Vagina (tissue), 2 donors: ENCODE data around the gene PALLD. TPM values are rescaled to one million over a fixed set of nuclear protein-coding genes. Genes with fewer than 3 reads are reported as not detected.
A peak's percentile ranks its signal among the peaks of the same experiment; 100 is the strongest.

ENCODE experiments used
- DNase-seq, 2 donors: peaks; one replicate each; pipeline ENCODE4 v3.0.0-alpha.2; 2017; ENCODE audit errors: extremely low spot score in 2 of 2
- H3K27ac ChIP-seq: fragments of 200-600 bp; sonication (generic); one replicate; pipeline ENCODE4 v1.5.1; 2019
- H3K27me3 ChIP-seq: fragments of 200-600 bp; sonication (generic); one replicate; pipeline ENCODE4 v1.5.1; 2019
- H3K36me3 ChIP-seq, 2 donors: fragments of 200-600 bp; sonication (generic); one replicate each; pipeline ENCODE4 v1.5.1; 2017 to 2019
- H3K4me1 ChIP-seq: fragments of 200-600 bp; sonication (generic); one replicate; pipeline ENCODE4 v1.5.1; 2019
- H3K4me3 ChIP-seq, 2 donors: fragments of 200-600 bp; sonication (generic); 1 replicate in 1 of 2; 2 replicates in 1 of 2; pipeline ENCODE4 v1.5.1; 2016 to 2019
- H3K9me3 ChIP-seq: fragments of 200-600 bp; sonication (generic); one replicate; pipeline ENCODE4 v1.5.1; 2019
- CTCF ChIP-seq, 3 experiments: fragments of 450-650 bp in 2 of 3; fragments of 200-600 bp in 1 of 3; sonication (generic) in 1 of 3; IDR thresholded peaks; one replicate each; pipeline ENCODE4 v1.5.1; 2017 to 2019; ENCODE audit warnings: antibody characterized with exemption in 3 of 3, mild to moderate bottlenecking in 2 of 3, moderate library complexity in 2 of 3
- POLR2A ChIP-seq, 2 donors: fragments of 450-650 bp; IDR thresholded peaks; one replicate each; pipeline ENCODE4 v1.6.1; 2017; ENCODE audit warnings: antibody characterized with exemption in 2 of 2, mild to moderate bottlenecking in 2 of 2, moderate library complexity in 2 of 2
- POLR2AphosphoS5 ChIP-seq, 2 donors: sonication (generic); formaldehyde crosslinking; IDR thresholded peaks; one replicate each; pipeline ENCODE4 v1.9.0; 2017; ENCODE audit warnings: antibody characterized with exemption in 2 of 2, mild to moderate bottlenecking in 2 of 2, low read depth in 1 of 2; ENCODE audit not compliant: insufficient read depth in 1 of 2
- intact Hi-C: fragments of 100-400 bp; cut with DNase I; formaldehyde crosslinking; loops from one replicate; pipeline ENCODE4 v1.15.1; 2023
- total RNA-seq: library from RNA; depleted of rRNA; stranded (reverse); fragments of >200 nt; gene quantifications from one replicate; pipeline ENCODE4 v1.2.3, GENCODE V29; 2016

The PALLD gene
- total RNA-seq, 1 donor from 2014 or later, result 229 TPM

DNA sequence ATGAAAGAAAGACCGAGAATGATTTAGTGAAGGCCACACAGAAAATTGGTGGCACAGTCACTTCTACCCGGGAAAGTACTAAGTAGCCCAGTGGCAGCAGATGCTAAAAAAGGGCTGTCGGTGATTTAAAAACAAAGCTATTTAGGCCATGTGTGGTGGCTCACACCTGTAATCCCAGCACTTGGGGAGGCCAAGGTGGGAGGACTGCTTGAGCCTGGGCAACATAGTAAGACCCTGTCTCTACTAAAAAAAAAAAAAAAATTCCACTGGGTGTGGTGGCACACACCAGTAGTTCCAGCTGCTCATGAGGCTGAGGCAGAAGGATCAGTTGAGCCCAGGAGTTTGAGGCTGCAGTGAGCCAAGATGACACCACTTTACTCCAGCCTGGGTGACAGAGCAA, 369.0 kb downstream of the PALLD start:
- DNase-seq, result no peak
- Histone ChIP-seq H3K27me3 (no peaks in the 10 kb centered on the region), H3K4me3 (no peak overlapping the region), H3K36me3 (peaks cover 0 to 6% of the 10 kb centered on the region in 2 donors), H3K9me3 (no peaks in the 10 kb centered on the region), H3K4me1 (peaks cover 73% of the 10 kb centered on the region), H3K27ac (peak overlapping the region; percentile 12)
- TF ChIP-seq CTCF (IDR thresholded peaks at IDR 0.05) (no peak), POLR2AphosphoS5 (IDR thresholded peaks at IDR 0.05; ENCODE audit: insufficient read depth in 1 of 2, low read depth in 1 of 2) (no peak), POLR2A (IDR thresholded peaks at IDR 0.05) (no peak)
- intact Hi-C loops, result no loop called here

DNA sequence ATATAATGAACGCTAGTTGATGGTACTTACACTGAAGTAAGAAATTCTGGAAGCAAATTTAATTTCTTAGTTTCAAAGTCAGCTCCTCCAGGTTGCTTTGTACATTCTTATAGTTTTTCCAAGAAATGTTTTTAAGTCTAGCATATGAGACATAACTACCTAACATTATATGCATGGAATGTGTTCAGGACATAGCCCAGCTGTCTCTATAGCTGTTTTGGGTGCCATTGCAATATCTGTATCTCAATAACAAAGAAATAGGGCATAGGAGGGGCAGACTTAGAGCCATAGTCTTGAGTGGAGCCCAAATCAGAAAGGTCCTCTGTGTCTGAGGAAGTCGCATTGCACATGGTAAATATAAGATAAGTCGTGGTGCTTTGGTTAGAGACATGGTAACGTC, 369.8 kb downstream of the PALLD start:
- Histone ChIP-seq H3K4me3 (no peak overlapping the region), H3K27me3 (no peaks in the 10 kb centered on the region), H3K36me3 (peaks cover 0 to 6% of the 10 kb centered on the region in 2 donors), H3K9me3 (no peaks in the 10 kb centered on the region), H3K4me1 (peaks cover 68% of the 10 kb centered on the region), H3K27ac (no peak overlapping the region)
- intact Hi-C loops, result no loop called here
- no peak for DNase-seq
- TF ChIP-seq POLR2AphosphoS5 (IDR thresholded peaks at IDR 0.05; ENCODE audit: insufficient read depth in 1 of 2, low read depth in 1 of 2) (no peak), POLR2A (IDR thresholded peaks at IDR 0.05) (no peak), CTCF (IDR thresholded peaks at IDR 0.05) (no peak)

DNA sequence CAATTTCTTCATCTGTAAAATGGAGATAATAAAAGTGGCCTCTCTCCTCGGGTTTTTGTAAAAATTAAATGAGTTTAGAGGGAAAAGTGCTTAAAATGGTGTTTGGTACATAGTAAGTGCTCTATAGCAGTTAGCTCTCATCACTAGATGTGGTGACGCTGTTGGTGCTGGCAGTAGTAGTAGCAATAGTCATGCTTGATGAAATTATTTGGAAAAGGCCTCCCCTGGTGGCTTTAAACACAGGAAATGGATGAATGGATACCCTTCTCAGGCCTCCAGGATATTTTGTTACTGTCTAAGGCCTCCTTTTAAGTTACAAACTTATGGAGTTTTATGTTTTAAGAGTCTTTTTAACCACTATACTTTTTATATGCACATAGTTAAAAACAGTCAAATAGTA, 370.3 kb downstream of the PALLD start:
- Histone ChIP-seq H3K4me3 (no peak overlapping the region), H3K36me3 (peaks cover 0 to 6% of the 10 kb centered on the region in 2 donors), H3K27me3 (no peaks in the 10 kb centered on the region), H3K4me1 (peaks cover 65% of the 10 kb centered on the region), H3K27ac (no peak overlapping the region), H3K9me3 (no peaks in the 10 kb centered on the region)
- DNase-seq, result no peak
- intact Hi-C loops, result no loop called here
- TF ChIP-seq POLR2A (IDR thresholded peaks at IDR 0.05), result no peak
- no peak for TF ChIP-seq CTCF (IDR thresholded peaks at IDR 0.05)
- no peak for TF ChIP-seq POLR2AphosphoS5 (IDR thresholded peaks at IDR 0.05; ENCODE audit: insufficient read depth in 1 of 2, low read depth in 1 of 2)

- no peak overlapping the region for H3K4me3 ChIP-seq
- no peaks in the 10 kb centered on the region for H3K9me3 ChIP-seq
- TF ChIP-seq CTCF (IDR thresholded peaks at IDR 0.05) (no peak), POLR2AphosphoS5 (IDR thresholded peaks at IDR 0.05; ENCODE audit: insufficient read depth in 1 of 2, low read depth in 1 of 2) (peak in 1 of 2 donors; percentile 48), POLR2A (IDR thresholded peaks at IDR 0.05) (no peak)
- peaks cover 0 to under 1% of the 10 kb centered on the region in 2 donors for H3K36me3 ChIP-seq
- H3K4me1 ChIP-seq, result peaks cover 65% of the 10 kb centered on the region
- no peaks in the 10 kb centered on the region for H3K27me3 ChIP-seq
- peak overlapping the region; percentile 46 for H3K27ac ChIP-seq
- no peak for DNase-seq
- intact Hi-C loops, result no loop called here
Observed at GRCh38 chr4:168868044-168868781, 371.4 kb downstream of the PALLD start.

GRCh38 chr4:168868802-168869201, 371.9 kb downstream of the PALLD start:
- intact Hi-C loops, result no loop called here
- H3K9me3 ChIP-seq, result no peaks in the 10 kb centered on the region
- no peak for TF ChIP-seq POLR2AphosphoS5 (IDR thresholded peaks at IDR 0.05; ENCODE audit: insufficient read depth in 1 of 2, low read depth in 1 of 2)

More at GRCh38 chr4:168868802-168869201, 371.9 kb downstream of the PALLD start:
- H3K27ac ChIP-seq, result peak overlapping the region; percentile 46
- H3K36me3 ChIP-seq, result no peaks in the 10 kb centered on the region
- no peaks in the 10 kb centered on the region for H3K27me3 ChIP-seq
- H3K4me1 ChIP-seq, result peaks cover 69% of the 10 kb centered on the region
- H3K4me3 ChIP-seq, result no peak overlapping the region
- no peak for DNase-seq
